Brain microvascular endothelial cell (primary cell): ENCODE measurements around the gene GALNT13.

Experiments
- DNase-seq: peaks from one replicate; pipeline ENCODE4 v3.0.0-alpha.2; 2020
- H3K27ac ChIP-seq: fragments of 250-450 bp; sonication (Bioruptor Pico); 2 replicates; pipeline ENCODE4 v1.5.1; 2020; ENCODE audit warnings: mild to moderate bottlenecking, moderate library complexity
- H3K27me3 ChIP-seq: fragments of 250-450 bp; sonication (Bioruptor Pico); replicated peaks from 2 replicates; pipeline ENCODE4 v1.5.1; 2020; ENCODE audit warnings: mild to moderate bottlenecking
- H3K36me3 ChIP-seq: fragments of 250-450 bp; sonication (Bioruptor Pico); replicated peaks from 2 replicates; pipeline ENCODE4 v1.5.1; 2020; ENCODE audit warnings: mild to moderate bottlenecking
- H3K4me3 ChIP-seq: 2 replicates; pipeline ENCODE4 v1.5.1; 2011; ENCODE audit warnings: low read depth, mild to moderate bottlenecking, control low read depth, low read length, moderate library complexity
- in situ Hi-C: cut with HindIII; loops from 2 replicates; pipeline ENCODE4 v1.10.0; 2017; ENCODE audit warnings: low sequenced_read_pairs, low pct_ligation_motif_present
- TF ChIP-seq, protein P1 (sequence below): IDR thresholded peaks from 2 replicates; pipeline ENCODE4 v1.5.1; 2011; ENCODE audit warnings: low read depth, mild to moderate bottlenecking, moderate library complexity, low read length, control low read depth, inconsistent platforms; ENCODE audit errors: missing control alignments

GALNT13 gene

DNA sequence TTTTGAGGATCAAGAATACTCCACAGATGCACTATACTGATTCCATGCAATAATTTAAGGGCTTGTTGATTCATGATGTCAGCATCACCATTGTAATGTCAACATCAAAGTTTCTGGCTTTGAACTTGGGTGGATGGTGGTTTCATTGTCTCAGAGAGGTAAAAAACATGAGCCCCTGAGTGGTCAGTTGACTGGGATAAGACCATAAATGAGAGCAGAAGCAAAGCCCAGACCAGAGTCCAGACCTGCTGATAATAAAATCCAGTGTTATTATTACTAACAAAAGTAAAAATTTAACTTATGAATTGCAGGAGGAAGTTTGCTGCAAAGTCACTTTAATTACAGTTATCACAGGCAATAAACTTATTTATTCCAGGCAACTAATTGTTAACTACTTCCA is 358.2 kb downstream of the GALNT13 start:
- H3K27ac ChIP-seq, result no peak overlapping the region
- H3K27me3 ChIP-seq, result no peaks in the 10 kb centered on the region
- H3K4me3 ChIP-seq, result no peak overlapping the region
- no peaks in the 10 kb centered on the region for H3K36me3 ChIP-seq
- in situ Hi-C loops, result no loop called here
- DNase-seq, result no peak
- TF ChIP-seq, protein P1, sequence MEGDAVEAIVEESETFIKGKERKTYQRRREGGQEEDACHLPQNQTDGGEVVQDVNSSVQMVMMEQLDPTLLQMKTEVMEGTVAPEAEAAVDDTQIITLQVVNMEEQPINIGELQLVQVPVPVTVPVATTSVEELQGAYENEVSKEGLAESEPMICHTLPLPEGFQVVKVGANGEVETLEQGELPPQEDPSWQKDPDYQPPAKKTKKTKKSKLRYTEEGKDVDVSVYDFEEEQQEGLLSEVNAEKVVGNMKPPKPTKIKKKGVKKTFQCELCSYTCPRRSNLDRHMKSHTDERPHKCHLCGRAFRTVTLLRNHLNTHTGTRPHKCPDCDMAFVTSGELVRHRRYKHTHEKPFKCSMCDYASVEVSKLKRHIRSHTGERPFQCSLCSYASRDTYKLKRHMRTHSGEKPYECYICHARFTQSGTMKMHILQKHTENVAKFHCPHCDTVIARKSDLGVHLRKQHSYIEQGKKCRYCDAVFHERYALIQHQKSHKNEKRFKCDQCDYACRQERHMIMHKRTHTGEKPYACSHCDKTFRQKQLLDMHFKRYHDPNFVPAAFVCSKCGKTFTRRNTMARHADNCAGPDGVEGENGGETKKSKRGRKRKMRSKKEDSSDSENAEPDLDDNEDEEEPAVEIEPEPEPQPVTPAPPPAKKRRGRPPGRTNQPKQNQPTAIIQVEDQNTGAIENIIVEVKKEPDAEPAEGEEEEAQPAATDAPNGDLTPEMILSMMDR, result no peak

DNA sequence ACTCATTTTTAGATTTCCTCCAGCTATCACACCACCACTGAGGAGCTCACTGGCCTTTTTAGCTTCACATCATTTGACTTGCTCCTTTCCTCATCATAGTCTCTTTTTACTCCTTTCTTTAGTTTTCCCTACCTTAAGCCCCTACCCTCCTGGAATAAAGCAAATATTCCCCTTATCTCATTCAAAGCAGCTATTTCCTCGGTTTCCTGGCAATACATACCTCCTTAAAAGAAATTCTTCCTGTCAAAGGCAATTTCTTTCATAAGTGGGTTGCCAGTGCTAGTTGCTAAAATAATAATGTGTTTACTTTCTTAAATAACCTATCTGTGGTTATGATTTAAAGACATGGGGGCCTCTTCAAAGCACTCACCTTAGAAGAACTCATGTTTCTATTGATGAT is 359.3 kb downstream of the GALNT13 start:
- Histone ChIP-seq H3K4me3 (no peak overlapping the region), H3K27ac (no peak overlapping the region), H3K27me3 (no peaks in the 10 kb centered on the region), H3K36me3 (no peaks in the 10 kb centered on the region)
- DNase-seq, result no peak
- TF ChIP-seq, protein P1, result no peak
- in situ Hi-C loops, result no loop called here

DNA sequence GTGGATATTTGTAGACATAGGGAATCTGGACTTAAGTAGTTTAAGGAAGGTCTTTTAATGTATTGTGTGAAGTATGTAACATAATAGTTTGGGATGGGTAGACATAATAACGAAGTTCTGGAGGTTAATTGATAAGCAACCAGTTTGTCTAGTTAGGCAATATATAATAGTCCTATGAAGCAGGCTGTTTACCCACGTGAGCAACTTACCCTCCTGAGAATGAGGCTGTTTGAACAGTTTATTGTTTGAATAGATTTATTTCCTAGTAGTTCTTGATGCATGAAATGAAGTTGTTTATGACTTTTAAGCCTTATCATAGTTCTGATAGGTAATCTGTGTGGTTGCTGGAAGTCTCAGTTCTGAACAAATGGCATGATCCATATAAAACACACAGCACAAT is 361.5 kb downstream of the GALNT13 start:
- no peak overlapping the region for H3K27ac ChIP-seq
- no peak overlapping the region for H3K4me3 ChIP-seq
- TF ChIP-seq, protein P1, result no peak
- no peaks in the 10 kb centered on the region for H3K36me3 ChIP-seq
- DNase-seq, result no peak
- no peaks in the 10 kb centered on the region for H3K27me3 ChIP-seq
- in situ Hi-C loops, result no loop called here

DNA sequence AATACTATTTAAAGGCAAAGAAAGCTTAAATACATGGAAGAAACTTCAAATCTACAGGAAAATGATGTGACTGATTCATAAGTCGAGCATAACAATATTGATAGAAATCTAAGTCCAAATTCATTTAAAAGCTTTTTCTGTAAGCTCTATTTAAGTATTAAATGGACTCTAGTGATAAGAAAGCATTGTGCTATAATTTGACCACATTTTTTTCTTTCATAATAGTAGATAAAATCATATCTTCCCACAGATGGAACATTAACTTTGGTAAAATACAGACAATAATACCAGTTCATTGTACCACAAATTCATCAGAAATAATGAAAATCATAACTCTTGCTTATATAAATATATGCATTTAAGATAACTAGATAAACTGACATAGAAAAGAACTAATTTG is 366.5 kb downstream of the GALNT13 start:
- Histone ChIP-seq H3K4me3 (no peak overlapping the region), H3K27ac (no peak overlapping the region), H3K27me3 (no peaks in the 10 kb centered on the region), H3K36me3 (no peaks in the 10 kb centered on the region)
- TF ChIP-seq, protein P1, result no peak
- in situ Hi-C loops, result no loop called here
- no peak for DNase-seq

DNA sequence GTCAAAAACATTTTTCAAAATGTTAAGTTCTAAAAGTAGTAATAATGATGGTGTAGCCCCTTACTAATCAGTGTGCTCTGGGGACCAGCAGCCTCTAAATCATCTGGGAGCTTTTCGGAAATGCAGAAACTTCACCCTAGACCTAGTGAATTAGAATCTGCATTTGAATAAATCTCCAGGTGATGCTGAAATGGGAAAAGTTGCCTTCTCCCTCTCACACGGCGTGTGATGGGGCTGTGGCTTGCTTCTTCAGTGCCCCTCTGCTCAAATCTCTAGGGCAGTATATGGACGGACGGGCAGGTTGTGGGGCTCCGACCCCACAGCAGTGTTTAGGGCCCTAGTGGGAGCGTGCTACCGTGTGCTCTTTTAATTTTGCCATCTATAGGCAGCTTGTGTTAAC is 368.6 kb downstream of the GALNT13 start:
- TF ChIP-seq, protein P1, result no peak
- Histone ChIP-seq H3K36me3 (no peaks in the 10 kb centered on the region), H3K27me3 (no peaks in the 10 kb centered on the region), H3K4me3 (no peak overlapping the region), H3K27ac (no peak overlapping the region)
- in situ Hi-C loops, result no loop called here
- DNase-seq, result no peak

DNA sequence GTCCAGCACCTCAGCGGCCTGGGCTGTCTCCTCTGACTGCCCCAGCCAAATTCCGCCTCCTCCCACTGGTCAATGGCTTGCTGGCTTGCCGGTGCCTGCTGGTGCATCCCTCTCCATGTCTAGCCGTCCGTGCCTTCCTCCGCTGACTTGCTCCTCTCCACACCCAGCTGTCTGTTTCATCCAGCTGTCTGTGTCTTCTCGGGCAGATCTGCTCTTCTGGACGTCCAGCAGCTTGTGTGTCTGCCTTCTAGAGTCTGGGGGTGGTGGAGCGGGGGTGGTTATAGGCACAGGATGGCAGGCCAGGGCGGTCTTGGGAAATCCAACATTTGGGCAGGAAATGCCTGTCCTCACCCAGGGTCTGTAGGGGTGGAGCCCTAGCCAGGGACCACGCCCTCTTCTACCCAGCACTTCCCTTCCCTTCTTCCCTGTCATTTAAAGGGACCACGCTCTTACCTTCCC is 369.2 kb downstream of the GALNT13 start:
- no peak for DNase-seq
- in situ Hi-C loops, result no loop called here
- no peaks in the 10 kb centered on the region for H3K36me3 ChIP-seq
- no peaks in the 10 kb centered on the region for H3K27me3 ChIP-seq
- TF ChIP-seq, protein P1, result no peak
- no peak overlapping the region for H3K27ac ChIP-seq
- no peak overlapping the region for H3K4me3 ChIP-seq
